ENCODE measurements around the gene BCDIN3D.

The BCDIN3D gene

DNA sequence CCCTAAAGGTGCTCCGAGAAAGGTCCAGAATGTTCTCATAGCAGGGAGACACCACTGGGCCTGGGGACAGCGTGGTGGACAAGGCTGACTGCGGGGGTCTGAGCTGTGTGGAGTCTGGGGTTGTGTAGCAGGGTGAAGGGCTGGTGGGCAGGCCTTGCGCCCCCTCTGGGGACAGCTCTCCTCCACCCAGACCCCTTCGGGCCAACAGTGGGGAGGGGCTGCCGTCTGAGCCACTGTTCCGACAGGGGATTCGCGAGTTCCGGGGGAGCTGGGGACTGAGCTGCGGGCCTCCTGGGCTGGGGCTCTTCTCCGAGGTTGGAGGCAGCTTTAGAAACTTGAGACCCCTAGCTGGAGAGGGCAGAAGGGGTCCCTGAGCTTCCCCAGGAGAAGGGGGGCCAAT is 46.8 kb downstream of the BCDIN3D start:
- no peak for DNase-seq (ENCODE audit: low spot score)

DNA sequence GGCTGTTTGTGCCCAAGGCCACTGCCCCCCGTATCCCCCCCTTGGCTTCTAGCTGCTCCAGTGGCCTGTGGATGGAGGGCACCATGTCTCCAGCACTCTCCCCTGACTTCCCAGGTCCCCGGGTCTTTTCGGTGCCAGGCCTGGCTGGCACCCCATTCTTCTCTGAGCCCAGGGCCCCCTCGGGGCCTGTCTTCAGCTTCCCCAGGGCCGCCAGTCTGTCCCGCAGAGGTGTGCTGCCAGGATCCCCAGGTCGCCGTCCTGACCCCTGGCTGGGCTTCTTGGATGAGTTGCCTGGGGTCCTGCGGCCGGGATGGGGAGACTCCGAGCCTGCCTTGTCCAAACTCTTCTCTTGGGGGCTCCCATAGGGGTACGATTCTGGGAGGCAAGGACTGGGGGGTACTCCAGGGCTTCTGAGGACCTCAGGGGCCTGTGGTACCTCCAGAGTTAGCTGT is 47.2 kb downstream of the BCDIN3D start:
- no peak for DNase-seq (ENCODE audit: low spot score)

DNA sequence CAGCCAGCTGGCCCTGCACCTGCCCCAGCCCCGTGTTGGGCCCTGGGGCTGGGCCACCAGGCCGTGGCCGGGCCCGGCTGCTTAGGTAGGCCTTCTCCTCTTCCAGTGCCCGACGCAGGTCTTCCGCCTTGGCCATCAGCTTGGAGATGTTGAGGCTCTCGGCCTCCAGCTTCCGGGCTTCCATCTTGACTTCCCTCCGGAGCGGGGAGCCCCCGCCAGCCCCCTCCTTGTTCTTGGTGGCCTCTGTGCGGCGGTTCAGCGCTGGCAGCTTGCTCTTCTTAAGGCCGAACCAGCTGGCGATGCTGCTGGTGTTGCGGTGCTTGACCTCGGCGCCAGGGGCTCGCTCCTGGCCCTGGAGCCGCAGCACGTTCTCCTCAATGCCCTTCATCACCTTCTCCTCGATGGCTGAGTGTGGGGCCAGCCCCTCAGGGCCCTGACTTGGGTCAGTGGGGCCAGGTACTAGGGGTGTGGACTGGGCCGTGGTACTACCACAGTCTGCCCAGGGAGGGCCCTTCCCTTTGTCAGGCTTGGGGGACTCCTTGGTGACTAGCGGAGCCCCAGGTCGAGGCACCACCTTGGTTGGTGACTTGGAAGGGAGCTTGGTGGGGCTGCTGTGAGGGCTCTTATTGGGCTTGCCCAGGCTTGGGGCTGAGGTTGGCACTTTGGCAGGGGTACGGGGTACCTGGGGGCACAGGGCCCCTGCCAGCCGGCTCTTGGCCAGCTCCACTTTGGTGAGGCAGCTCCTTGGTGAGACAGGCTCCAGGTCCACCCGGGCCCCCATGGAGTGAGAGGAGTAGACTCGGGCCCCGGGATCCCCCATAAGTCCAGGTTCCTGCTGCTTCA is 47.9 kb downstream of the BCDIN3D start:
- DNase-seq (ENCODE audit: low spot score), result no peak

DNA sequence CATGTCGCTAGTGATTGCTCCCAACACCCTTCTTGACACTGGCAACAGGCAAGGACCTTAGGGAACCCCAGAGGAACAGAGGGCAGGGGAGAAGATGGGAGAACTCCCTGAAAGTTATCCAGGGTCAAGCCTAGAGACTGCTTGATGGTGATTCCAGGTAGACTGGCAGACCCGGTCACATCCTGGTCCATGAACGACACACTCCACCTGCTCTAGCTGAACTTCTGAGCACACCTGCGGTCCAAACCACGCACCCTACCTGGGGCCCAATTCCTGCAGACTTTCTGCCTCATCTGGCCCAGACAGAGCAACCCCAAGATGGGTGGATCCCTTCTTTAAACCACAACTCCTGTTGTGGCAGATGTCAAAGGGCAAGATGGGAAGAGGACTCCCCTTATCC is 48.9 kb downstream of the BCDIN3D start:
- DNase-seq (ENCODE audit: low spot score), result no peak

DNA sequence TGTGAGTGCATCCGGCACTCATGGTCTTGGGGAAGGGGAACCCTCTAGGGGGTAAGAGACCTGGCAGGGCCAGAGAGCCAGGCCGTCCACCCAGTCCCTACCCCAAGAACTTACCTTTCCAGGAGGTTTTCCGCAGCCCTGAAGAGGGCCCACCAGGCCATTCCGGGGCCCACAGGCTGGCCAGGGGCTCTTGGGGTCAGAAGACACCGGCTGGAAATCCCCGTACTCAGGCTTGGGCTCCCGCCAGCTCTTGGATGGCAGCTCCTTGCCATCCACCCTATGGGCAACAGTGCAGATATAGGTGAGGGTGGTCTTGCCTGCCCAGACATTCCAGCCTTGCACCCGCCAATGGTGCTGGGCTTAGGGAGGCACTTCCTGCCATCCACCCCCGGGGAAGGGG is 49.3 kb downstream of the BCDIN3D start:
- no peak for DNase-seq (ENCODE audit: low spot score)

DNA sequence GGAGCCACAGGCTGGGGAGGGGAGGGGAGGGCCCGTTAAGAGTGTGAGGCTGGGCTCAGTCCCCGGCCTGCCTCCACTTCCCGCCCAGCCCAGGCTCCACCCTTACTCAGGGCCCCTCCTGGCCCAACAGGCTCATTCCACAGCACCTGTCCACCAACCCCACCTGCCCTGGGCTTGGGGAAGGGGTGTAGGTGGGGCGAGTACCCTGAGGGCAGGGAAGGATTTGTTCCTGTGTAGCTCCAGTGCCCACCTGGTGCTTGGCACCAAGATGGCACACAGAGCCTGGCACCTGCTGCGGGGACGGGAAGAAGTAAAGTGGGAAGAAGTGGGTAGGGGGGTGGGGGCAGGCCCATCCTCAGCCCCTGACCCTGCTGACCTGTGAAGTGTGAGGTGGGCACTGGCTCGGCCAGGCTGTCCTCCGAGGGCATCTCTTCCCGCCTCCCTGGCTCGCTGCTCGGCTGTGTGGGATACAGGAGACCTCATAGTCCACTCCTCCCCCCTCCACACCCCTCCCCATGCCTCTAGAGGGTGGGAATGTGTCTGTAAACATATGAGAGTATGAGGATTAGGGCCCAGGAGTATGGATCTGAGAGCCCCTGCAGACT is 49.8 kb downstream of the BCDIN3D start:
- no peak for DNase-seq (ENCODE audit: low spot score)

DNA sequence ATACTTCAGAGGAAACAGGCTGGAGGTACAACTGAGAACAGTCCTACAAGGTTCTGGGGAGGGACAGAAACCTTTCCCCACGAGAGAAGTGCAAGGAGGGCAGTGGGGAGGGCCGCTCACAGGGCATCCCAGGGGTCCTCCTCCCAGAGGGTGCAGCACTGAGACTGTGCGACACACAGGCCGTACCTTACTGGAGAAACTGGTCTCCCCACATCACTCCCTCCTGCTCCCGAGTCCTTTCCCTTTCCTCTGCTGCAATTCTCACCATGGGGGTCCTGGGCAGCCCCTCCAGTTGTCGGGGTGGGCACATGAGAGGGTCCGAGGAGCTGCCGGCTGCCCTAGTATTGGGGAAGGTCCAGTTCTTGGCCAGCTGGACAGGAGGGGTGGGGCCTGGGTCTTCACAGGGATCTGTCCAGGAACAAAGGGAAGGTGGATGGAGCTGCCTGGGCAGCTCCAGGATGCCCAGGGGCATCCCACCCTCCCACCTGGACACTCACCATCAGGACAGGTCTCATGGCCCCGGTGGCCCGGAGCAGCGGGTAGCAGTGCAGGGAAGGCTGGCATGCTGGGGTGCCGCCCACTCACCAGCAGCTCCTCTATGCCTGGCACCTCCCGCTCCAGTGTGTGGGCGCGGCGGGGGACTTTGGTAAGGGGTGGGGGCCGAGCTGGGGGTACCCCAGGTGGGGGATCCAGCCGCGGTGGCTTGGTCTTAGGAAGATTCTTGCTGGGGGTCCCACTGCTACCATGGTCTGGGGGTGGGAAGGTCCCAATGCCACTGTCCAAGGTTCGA is 50.5 kb downstream of the BCDIN3D start:
- no peak for DNase-seq (ENCODE audit: low spot score)

DNA sequence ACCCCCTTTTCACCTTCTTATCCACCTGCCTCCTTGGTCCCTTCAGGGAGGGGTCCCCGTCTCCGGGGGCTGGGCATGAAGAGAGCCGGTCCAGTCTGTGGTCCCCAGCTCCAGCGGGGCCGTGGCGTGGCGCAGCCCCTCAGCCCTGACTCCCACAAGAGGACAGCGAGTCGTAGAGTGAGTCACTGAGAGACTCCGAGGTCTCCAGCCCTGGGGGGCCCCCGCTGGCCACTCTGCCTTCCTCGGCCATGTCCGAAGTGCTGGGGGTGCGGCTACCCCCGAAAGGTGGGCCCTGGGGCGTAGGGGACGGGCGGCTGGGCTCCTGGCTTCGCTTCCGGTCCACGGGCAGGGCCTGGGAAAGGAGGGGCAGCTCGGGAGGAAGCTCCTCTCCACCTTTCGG is 51.2 kb downstream of the BCDIN3D start:
- no peak for DNase-seq (ENCODE audit: low spot score)

DNA sequence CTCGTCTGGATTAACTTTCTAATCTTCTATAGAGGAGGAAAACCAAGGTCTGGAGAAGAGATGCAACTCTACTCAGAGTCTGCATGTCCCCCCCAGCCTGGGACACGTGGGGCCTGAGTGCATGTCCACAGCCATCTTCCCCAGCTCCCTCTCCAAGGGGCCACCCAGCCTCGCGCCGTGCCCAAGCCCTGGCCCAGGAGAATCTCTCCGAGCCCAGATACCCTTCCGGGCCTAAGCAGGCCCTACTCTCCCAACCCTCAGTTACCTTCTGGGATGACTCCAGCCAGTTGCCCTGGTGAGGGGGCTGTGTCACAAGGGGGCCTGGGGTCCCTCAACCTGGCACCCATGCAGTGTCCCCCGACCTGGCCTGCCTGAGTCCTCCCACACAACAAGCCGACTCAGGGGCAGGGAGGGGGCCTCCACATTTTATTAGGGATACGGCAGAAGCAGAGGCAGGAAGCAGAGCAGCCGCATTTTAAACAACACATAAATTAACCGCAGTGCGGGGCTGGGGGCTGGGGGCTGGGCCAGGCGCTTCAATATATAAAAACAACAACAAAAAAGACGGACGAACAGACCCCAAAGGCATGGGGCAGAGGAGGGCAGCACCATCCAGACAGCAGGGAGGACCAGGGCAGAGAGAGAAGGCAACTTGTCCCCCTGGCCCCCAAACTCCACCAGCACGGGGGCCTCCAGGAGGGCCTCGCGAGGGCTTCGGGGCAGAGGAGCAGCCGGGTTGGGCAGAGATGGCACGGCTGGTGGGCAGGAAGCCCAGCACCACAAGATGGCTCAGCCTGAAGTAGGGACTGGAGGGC is 52.0 kb downstream of the BCDIN3D start:
- no peak for DNase-seq (ENCODE audit: low spot score)

DNA sequence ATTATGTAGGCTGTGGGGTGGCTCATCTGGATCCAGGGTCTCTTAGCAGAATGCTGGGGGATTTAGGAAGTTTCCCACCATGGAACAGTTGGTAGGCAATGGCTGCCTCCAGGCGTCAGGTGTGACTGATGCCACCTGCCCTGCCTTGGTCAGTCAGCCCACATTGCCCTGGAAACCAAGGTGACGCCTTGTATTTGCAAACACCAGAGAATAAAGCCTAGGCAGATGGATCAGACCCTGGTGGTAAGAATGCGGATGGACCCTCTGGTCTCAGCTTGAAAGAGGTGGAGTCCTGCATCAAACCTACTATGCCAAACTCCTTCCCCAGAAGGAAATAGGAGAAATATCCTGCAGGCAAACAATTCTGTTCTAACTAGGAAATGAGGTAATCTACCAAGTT is 52.9 kb downstream of the BCDIN3D start:
- DNase-seq (ENCODE audit: low spot score), result no peak

DNA sequence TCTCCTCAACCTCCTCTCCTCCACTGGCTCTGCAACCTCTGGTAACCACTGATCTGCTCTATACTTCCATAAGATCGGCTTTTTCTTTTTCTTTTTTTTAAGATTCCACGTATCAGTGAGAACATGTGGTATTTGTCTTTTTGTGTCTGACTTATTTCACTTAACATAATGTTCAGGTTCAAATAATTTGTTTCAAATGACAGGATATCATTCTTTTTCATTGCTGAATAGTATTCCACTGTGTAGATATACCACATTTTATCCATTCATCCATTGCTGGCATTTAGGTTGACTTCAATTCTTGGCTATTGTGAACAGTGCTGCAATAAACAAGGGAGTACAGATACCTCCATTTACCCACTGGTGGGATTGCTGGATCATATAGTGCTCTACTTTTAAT is 55.2 kb downstream of the BCDIN3D start:
- no peak for DNase-seq (ENCODE audit: low spot score)
